PC-9 (cell line): ENCODE data around the gene OLFML1.

Experiments
- CTCF ChIP-seq: fragments of 200-600 bp; sonication (generic); conservative IDR thresholded peaks from 2 replicates; pipeline ENCODE4 v1.6.1; 2017; ENCODE audit warnings: mixed run types, antibody characterized with exemption, mild to moderate bottlenecking, moderate library complexity
- EZH2 ChIP-seq: fragments of 200-600 bp; sonication (generic); IDR thresholded peaks from 2 replicates; pipeline ENCODE4 v1.8.0; 2017; ENCODE audit warnings: antibody characterized with exemption, low read depth

- TF ChIP-seq EZH2 (no peak), CTCF (no peak)
Observed at GRCh38 chr11:7522546-7522945, 37.2 kb downstream of the OLFML1 start.
